ENCODE data around the gene NECAB3. TPM values are rescaled to one million over a fixed set of nuclear protein-coding genes. Genes with fewer than 3 reads are reported as not detected.

Gene NECAB3, protein sequence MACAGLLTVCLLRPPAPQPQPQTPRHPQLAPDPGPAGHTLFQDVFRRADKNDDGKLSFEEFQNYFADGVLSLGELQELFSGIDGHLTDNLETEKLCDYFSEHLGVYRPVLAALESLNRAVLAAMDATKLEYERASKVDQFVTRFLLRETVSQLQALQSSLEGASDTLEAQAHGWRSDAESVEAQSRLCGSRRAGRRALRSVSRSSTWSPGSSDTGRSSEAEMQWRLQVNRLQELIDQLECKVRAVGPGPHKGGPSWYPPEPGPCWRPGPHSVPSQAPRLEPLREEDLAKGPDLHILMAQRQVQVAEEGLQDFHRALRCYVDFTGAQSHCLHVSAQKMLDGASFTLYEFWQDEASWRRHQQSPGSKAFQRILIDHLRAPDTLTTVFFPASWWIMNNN
- total RNA-seq, result 10 to 100 TPM; 34.1 to 43.4 (median 39.9) TPM

DNA sequence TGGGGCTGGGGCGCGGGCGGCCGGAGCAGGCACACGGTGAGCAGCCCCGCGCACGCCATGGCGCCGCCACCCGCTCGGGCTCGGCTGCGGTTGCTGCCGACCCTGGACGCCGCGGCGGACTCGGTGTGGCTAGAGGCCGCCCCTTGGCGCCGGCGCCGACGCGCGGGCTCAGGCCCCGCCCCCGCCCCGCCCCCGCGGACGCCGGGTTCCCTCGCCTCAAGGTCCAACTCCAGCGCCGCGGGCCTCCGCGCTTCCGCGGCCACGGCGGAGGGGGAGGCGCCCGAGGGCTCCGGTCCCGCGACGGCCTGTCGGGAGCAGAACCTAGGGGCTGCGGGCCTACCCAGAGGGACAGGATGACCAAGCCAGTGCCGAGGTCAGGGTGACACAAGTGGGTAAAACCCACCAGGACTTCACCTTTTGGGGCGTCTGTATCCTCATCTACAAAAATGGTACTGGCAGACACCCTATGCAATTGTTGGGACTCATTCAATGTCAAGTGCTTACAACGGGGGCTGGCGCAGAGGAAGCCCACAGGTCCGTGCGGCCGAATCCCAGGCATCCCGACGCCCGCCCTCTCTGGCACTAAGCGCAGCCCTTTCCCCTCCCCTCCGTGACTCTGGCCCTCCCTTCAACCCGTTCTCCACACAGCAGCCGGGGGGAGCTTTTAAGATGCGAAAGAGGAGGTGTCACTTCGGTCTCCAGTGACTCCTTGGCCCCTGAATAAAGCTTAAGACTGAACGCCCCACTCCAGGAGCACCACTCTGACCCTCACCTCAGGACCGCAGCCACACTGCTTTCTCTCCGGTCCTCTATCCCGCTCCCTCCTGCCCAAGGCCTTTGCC is at the start of gene NECAB3:
Gene NECAB3, minus strand, starts transcription at position 135 of the 842 bp plus-strand sequence. Its CDS starts 76 bp downstream, at position 59.
- TF ChIP-seq, protein P1, sequence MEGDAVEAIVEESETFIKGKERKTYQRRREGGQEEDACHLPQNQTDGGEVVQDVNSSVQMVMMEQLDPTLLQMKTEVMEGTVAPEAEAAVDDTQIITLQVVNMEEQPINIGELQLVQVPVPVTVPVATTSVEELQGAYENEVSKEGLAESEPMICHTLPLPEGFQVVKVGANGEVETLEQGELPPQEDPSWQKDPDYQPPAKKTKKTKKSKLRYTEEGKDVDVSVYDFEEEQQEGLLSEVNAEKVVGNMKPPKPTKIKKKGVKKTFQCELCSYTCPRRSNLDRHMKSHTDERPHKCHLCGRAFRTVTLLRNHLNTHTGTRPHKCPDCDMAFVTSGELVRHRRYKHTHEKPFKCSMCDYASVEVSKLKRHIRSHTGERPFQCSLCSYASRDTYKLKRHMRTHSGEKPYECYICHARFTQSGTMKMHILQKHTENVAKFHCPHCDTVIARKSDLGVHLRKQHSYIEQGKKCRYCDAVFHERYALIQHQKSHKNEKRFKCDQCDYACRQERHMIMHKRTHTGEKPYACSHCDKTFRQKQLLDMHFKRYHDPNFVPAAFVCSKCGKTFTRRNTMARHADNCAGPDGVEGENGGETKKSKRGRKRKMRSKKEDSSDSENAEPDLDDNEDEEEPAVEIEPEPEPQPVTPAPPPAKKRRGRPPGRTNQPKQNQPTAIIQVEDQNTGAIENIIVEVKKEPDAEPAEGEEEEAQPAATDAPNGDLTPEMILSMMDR (IDR thresholded peaks at IDR 0.05), result peak in 1 of 3 experiments; percentile 3
- TF ChIP-seq EP300 (IDR thresholded peaks at IDR 0.05) (no peak), POLR2AphosphoS5 (IDR thresholded peaks at IDR 0.05) (peak; percentile 49 to 71)
- Histone ChIP-seq H3K27me3 (no peaks in the 10 kb centered on the region), H3K4me3 (peak within 1 kb of the TSS; percentile 80 to 94 (median 84)), H3K27ac (replicated peaks in 1 of 4) (peak within 1 kb of the TSS; percentile 93 to 97 (median 96)), H3K36me3 (peaks cover 0 to 24% (median 14%) of the 10 kb centered on the region in 4 donors), H3K4me1 (peaks cover 29 to 63% (median 56%) of the 10 kb centered on the region in 4 donors), H3K9me3 (no peaks in the 10 kb centered on the region)
- intact Hi-C loops (cut with DNase I), result no loop called here
- 10% methylated on average over 11 of the region's 73 CpGs for WGBS
- DNase-seq (ENCODE audit: extremely low spot score), result peak; percentile 95

GRCh38 chr20:33721391-33722140 is 47.3 kb upstream of the NECAB3 start:
- TF ChIP-seq POLR2A (IDR thresholded peaks at IDR 0.05; ENCODE audit: low read depth) (no peak), EP300 (IDR thresholded peaks at IDR 0.05) (no peak), POLR2AphosphoS5 (IDR thresholded peaks at IDR 0.05) (no peak)
- TF ChIP-seq, protein P1 (IDR thresholded peaks at IDR 0.05), result no peak
- Histone ChIP-seq H3K36me3 (no peaks in the 10 kb centered on the region), H3K9me3 (no peaks in the 10 kb centered on the region), H3K4me3 (no peak overlapping the region), H3K27ac (replicated peaks in 1 of 4) (no peak overlapping the region), H3K4me1 (peaks cover 11 to 24% (median 20%) of the 10 kb centered on the region in 4 donors), H3K27me3 (no peaks in the 10 kb centered on the region)
- WGBS, result 95% methylated on average over 11 of the region's 11 CpGs
- intact Hi-C loops (cut with DNase I), result no loop called here
- no peak for DNase-seq (ENCODE audit: extremely low spot score)

DNA sequence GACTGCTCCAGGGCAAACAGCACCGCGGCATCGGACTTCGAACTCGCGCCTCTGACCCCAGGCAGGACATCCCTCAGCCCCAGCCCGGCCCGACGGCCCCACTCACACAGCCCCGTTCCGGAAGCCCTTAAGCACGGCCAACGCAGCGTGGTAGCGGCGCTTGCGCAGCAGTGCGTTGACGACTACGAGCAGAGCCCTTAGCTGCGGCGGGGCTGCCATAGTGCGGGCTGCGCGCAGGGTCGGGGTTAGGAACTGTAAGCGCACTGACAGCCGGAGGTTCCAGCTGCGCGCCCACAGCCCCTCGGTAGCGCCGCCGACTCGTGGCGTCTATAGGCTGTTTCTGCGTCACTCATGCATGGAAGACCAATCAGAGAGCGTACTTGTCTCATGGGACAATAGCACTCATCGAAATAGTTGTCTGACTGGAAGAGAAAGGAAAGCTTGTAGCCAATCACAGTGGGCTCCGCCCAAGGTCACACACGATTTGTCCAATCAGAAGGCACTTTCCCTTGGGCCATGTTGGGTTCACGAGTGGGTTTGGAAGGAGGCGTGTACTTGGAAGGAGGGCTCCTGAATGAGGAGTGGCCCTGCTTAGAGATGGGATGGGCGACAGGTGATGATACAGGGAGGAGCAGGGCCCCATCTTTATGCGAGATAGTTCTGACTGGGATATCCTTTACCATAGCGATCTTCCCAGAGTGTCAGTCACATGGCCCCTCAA is 45.9 kb upstream of the NECAB3 start, which contains the start of gene PXMP4:
Gene PXMP4, minus strand, starts transcription at position 322 of the 721 bp plus-strand sequence. Its CDS starts 103 bp downstream, at position 219.
- H3K9me3 ChIP-seq, result no peaks in the 10 kb centered on the region
- peak within 1 kb of the TSS; percentile 68 to 84 (median 78) for H3K27ac ChIP-seq (replicated peaks in 1 of 4)
- peaks cover 0 to 4% (median 1%) of the 10 kb centered on the region in 4 donors for H3K36me3 ChIP-seq
- peak; percentile 99 for DNase-seq (ENCODE audit: extremely low spot score)
- intact Hi-C loops (cut with DNase I), result no loop called here
- WGBS, result 10% methylated on average over 18 of the region's 46 CpGs
- H3K27me3 ChIP-seq, result no peaks in the 10 kb centered on the region
- H3K4me3 ChIP-seq, result peak within 1 kb of the TSS; percentile 64 to 89 (median 86)
- H3K4me1 ChIP-seq, result peaks cover 11 to 24% (median 20%) of the 10 kb centered on the region in 4 donors
- no peak for TF ChIP-seq POLR2A (IDR thresholded peaks at IDR 0.05; ENCODE audit: low read depth)
- peak; percentile 78 to 85 for TF ChIP-seq POLR2AphosphoS5 (IDR thresholded peaks at IDR 0.05)
- TF ChIP-seq EP300 (IDR thresholded peaks at IDR 0.05), result no peak
- TF ChIP-seq, protein P1 (IDR thresholded peaks at IDR 0.05), result peak in 1 of 3 experiments; percentile 27
